NCI-H460 (cell line): ENCODE results near the gene FBXO11. TPM values are rescaled to one million over a fixed set of nuclear protein-coding genes. Genes with fewer than 3 reads are reported as not detected.
"Not testable (repeated sequence)": the region's sequence is repeated elsewhere in the genome, so short reads cannot be mapped to it uniquely, and the experiment has no call there.

Experiments
- DNase-seq: peaks from one replicate; pipeline ENCODE4 v3.0.0-alpha.2; 2016; ENCODE audit warnings: low read depth; ENCODE audit errors: extremely low read depth
- total RNA-seq: library from RNA; depleted of rRNA; stranded (reverse); fragments of >200 nt; shearing (Covaris generic); gene quantifications from 2 replicates; pipeline ENCODE4 v1.2.3, GENCODE V29; 2014

FBXO11 gene
- total RNA-seq, 1 experiment from 2014 or later = 24.1 TPM

GRCh38 chr2:47862949-47863348 is 43.3 kb downstream of the FBXO11 start:
- DNase-seq = no peak

- not testable (repeated sequence) for DNase-seq
These were observed 53.1 kb downstream of the FBXO11 start for GRCh38 chr2:47853067-47853777.

GRCh38 chr2:47850198-47850597 is 56.1 kb downstream of the FBXO11 start:
- no peak for DNase-seq

GRCh38 chr2:47849368-47849767 is 56.9 kb downstream of the FBXO11 start:
- no peak for DNase-seq

- no peak for DNase-seq
These were observed 62.1 kb downstream of the FBXO11 start for GRCh38 chr2:47844162-47844561.

GRCh38 chr2:47843407-47843806 is 62.9 kb downstream of the FBXO11 start:
- DNase-seq = no peak

GRCh38 chr2:47842846-47843245 is 63.5 kb downstream of the FBXO11 start:
- no peak for DNase-seq

GRCh38 chr2:47838686-47839085 is 67.6 kb downstream of the FBXO11 start:
- DNase-seq = no peak

- DNase-seq = no peak
These were observed 68.0 kb downstream of the FBXO11 start for GRCh38 chr2:47838249-47838648.

- DNase-seq = no peak
These were observed 72.8 kb downstream of the FBXO11 start for GRCh38 chr2:47833516-47833968.

GRCh38 chr2:47822518-47822917 is 83.8 kb downstream of the FBXO11 start:
- no peak for DNase-seq

- no peak for DNase-seq
These were observed 86.5 kb downstream of the FBXO11 start for GRCh38 chr2:47819834-47820233.

GRCh38 chr2:47818777-47819176 is 87.5 kb downstream of the FBXO11 start:
- DNase-seq = no peak

- DNase-seq = no peak
These were observed 90.5 kb downstream of the FBXO11 start for GRCh38 chr2:47815764-47816163.

GRCh38 chr2:47811668-47812067 is 94.6 kb downstream of the FBXO11 start:
- DNase-seq = no peak

- no peak for DNase-seq
These were observed 95.4 kb downstream of the FBXO11 start for GRCh38 chr2:47810850-47811249.

- DNase-seq = no peak
These were observed 96.4 kb downstream of the FBXO11 start for GRCh38 chr2:47809903-47810302.

GRCh38 chr2:47808614-47809013 is 97.7 kb downstream of the FBXO11 start:
- DNase-seq = no peak

GRCh38 chr2:47805850-47806249 is 100.4 kb downstream of the FBXO11 start:
- DNase-seq = no peak

GRCh38 chr2:47803770-47804169 is 102.5 kb downstream of the FBXO11 start:
- DNase-seq = no peak

- DNase-seq = no peak
These were observed 102.9 kb downstream of the FBXO11 start for GRCh38 chr2:47803363-47803762.

- no peak for DNase-seq
These were observed 105.2 kb downstream of the FBXO11 start for GRCh38 chr2:47801118-47801517.
